GM13976 (cell line): ENCODE results near the gene C1orf174.

Experiments used
- DNase-seq: peaks from one replicate; pipeline ENCODE4 v3.0.0; 2012; ENCODE audit warnings: low spot score
- CTCF ChIP-seq: IDR thresholded peaks from 2 replicates; pipeline ENCODE4 v1.5.1; 2012; ENCODE audit warnings: borderline replicate concordance, mild to moderate bottlenecking; ENCODE audit not compliant: insufficient read depth; ENCODE audit errors: extremely low read depth, missing control alignments, control extremely low read depth
- in situ Hi-C: fragments of 300-500 bp; cut with MboI; formaldehyde crosslinking; loops from one replicate; pipeline ENCODE4 v1.12.0; 2022; ENCODE audit warnings: low sequenced_read_pairs, mixed read lengths, inconsistent platforms; ENCODE audit not compliant: unreplicated experiment

The C1orf174 gene

DNA sequence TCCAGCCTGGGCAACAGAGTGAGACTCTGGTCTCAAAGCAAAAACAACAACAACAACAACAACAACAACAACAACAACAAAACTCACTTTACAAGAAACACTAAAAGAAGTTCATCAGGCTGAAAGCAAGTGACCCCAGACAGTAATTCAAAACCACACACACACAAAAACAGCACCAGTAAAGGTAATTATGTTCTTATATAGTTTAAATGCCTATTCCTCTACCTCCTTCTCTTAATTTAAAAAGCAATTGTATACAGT lies 1.7 kb downstream of the C1orf174 start:
- in situ Hi-C loops, result no loop called here
- DNase-seq, result no peak
- TF ChIP-seq CTCF, result no peak

DNA sequence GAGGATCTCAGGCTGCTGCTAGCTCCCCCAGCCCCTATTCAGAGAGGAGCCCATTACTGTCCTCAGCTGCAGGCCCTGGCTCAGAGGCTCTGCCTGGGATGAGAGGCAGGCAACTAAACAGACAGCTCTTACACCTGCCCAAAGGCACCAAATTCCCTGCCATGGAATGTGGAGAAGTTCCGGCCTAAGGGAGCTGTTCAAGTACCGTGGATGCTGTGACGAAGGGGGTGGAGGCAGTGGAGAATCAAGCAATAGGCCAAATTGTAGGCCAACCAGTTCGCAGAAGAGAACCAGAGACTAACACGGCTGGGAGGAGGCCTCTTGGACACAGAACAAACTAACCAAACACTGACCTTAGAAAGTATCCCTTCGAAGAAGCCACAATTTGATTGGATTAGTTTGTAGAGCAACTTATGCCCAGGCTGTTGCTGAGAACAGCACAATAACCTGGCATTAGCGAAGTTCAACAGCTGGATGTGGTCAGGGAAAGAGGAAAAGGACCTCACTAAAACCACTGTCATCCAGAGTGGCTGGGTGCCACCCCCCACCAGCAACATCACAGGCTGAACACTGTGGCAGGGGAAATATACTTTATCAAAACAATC lies 3.6 kb downstream of the C1orf174 start:
- in situ Hi-C loops, result no loop called here
- no peak for DNase-seq
- TF ChIP-seq CTCF, result no peak

GRCh38 chr1:3895951-3896325 lies 4.1 kb downstream of the C1orf174 start:
- in situ Hi-C loops, result no loop called here
- TF ChIP-seq CTCF, result no peak
- no peak for DNase-seq

- in situ Hi-C loops, result no loop called here
- no peak for TF ChIP-seq CTCF
- DNase-seq, result no peak
Observed at GRCh38 chr1:3895279-3895950, 4.7 kb downstream of the C1orf174 start.

GRCh38 chr1:3894626-3895278 lies 5.3 kb downstream of the C1orf174 start:
- in situ Hi-C loops, result no loop called here
- no peak for TF ChIP-seq CTCF
- no peak for DNase-seq

- no peak for TF ChIP-seq CTCF
- DNase-seq, result no peak
- in situ Hi-C loops, result no loop called here
Observed at GRCh38 chr1:3893190-3893589, 6.9 kb downstream of the C1orf174 start.

GRCh38 chr1:3892748-3893147 lies 7.3 kb downstream of the C1orf174 start:
- no peak for TF ChIP-seq CTCF
- no peak for DNase-seq
- in situ Hi-C loops, result no loop called here
